Epithelial cell of proximal tubule (primary cell): ENCODE measurements around the gene LCT. TPM values are rescaled to one million over a fixed set of nuclear protein-coding genes. Genes with fewer than 3 reads are reported as not detected.
"Not testable (repeated sequence)": the region's sequence is repeated elsewhere in the genome, so short reads cannot be mapped to it uniquely, and the experiment has no call there.

Source experiments
- DNase-seq: peaks from one replicate; pipeline ENCODE4 v3.0.0-alpha.2; 2011; ENCODE audit warnings: low read depth
- H3K4me3 ChIP-seq: 2 replicates; pipeline ENCODE4 v1.5.1; 2011; ENCODE audit warnings: low read depth, mild to moderate bottlenecking, low read length
- total RNA-seq: library from RNA; depleted of rRNA; stranded (reverse); fragments of >200 nt; gene quantifications from 2 replicates; pipeline ENCODE4 v1.2.3, GENCODE V29; 2015
- TF ChIP-seq, protein P1 (sequence below): conservative IDR thresholded peaks from 2 replicates; pipeline ENCODE4 v1.5.1; 2012; ENCODE audit warnings: low read depth, mild to moderate bottlenecking, low read length

The LCT gene
- total RNA-seq: not detected in 2 replicates

DNA sequence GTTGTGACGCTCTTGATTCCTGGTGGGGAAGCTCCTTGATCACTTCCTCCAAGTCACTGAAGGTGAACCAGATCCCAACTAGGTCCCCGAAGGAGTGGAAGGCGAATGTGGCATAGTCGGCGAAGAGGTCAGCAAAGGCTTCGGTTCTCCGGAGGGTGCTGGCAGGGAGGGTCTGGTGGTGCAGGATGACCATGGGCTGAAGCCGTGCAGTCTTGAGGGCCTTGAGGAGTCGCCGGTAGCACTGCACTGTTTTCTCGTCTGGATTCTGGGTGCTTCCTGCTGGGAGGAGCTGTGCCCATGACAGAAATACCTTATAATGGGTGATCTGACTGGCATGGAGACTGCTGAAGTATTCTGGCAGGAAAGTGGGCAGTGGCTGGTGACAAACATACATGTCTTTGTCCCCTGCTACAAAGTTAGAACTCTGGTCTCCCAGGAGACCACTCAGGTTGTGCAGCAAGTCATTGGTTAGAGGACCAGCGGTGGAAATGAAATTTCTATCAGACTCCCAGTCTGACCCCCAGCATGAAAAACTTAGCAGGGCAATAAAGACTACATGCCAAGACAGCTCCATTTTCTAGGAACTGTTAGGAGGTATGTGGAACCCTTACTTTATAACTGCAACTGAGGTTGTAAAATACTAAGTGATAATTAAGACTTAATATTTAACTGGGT, at the start of gene LCT:
Gene LCT, minus strand, starts transcription at position 589 of the 675 bp plus-strand sequence. Its CDS starts 15 bp downstream, at position 574.
- TF ChIP-seq, protein P1, sequence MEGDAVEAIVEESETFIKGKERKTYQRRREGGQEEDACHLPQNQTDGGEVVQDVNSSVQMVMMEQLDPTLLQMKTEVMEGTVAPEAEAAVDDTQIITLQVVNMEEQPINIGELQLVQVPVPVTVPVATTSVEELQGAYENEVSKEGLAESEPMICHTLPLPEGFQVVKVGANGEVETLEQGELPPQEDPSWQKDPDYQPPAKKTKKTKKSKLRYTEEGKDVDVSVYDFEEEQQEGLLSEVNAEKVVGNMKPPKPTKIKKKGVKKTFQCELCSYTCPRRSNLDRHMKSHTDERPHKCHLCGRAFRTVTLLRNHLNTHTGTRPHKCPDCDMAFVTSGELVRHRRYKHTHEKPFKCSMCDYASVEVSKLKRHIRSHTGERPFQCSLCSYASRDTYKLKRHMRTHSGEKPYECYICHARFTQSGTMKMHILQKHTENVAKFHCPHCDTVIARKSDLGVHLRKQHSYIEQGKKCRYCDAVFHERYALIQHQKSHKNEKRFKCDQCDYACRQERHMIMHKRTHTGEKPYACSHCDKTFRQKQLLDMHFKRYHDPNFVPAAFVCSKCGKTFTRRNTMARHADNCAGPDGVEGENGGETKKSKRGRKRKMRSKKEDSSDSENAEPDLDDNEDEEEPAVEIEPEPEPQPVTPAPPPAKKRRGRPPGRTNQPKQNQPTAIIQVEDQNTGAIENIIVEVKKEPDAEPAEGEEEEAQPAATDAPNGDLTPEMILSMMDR: no peak
- H3K4me3 ChIP-seq: no peak within 1 kb of the TSS
- DNase-seq: no peak

DNA sequence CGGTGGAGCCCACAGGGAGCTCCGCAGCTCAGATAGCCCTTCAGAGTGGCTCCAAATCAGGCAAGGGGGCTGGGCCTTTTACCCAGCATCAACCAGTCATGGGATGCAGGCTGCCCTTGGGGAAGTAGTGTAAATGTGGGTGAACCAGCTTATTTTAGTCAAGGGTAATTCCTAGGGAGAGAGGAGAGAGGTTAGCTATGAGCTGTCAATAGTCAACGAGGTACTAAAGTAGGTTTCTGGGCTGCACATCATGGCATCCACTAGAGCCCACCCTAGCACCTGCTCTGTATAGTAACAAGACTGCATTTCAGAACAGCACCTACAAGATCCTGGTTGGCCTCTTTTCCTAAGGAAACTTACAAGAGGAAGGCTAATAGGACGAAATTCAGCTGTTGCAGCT, 48.7 kb upstream of the LCT start:
- TF ChIP-seq, protein P1: no peak
- no peak for DNase-seq
- no peak overlapping the region for H3K4me3 ChIP-seq

DNA sequence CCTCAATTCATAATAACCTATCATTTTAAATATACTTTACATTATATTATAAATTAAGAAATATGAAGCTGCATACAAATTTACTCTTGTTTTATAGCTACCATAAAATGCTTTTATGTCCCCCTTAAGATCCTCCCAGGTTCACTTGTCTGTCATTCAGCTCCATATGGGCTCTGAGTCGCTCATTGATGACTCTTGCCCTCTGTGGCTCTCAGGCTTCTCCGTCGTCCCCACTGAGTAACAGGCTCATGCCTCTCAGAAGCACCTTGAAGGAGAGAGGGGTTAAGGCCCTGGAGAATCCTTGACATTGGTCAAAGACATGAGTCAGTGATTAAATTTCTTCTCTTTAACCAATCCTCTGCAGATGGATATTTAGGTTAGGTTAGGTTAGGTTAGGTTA, 45.4 kb upstream of the LCT start:
- no peak overlapping the region for H3K4me3 ChIP-seq
- DNase-seq: no peak
- TF ChIP-seq, protein P1: no peak

DNA sequence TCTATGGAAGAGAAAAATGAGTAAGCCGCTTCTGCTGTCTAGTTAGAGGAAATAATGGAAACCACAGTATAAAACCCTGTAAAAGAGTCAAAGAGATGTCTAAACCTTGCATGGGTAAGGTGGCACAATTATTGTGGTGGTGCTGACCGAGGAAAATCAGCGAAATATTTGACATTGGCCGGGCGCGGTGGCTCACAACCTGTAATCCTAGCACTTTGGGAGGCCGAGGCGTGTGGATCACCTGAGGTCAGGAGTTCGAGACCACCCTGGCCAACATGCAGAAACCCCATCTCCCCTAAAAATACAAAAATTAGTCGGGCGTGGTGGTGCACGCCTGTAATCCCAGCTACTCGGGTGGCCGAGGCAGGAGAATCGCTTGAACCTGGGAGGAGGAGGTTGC, 39.8 kb upstream of the LCT start:
- DNase-seq: not testable (repeated sequence)

DNA sequence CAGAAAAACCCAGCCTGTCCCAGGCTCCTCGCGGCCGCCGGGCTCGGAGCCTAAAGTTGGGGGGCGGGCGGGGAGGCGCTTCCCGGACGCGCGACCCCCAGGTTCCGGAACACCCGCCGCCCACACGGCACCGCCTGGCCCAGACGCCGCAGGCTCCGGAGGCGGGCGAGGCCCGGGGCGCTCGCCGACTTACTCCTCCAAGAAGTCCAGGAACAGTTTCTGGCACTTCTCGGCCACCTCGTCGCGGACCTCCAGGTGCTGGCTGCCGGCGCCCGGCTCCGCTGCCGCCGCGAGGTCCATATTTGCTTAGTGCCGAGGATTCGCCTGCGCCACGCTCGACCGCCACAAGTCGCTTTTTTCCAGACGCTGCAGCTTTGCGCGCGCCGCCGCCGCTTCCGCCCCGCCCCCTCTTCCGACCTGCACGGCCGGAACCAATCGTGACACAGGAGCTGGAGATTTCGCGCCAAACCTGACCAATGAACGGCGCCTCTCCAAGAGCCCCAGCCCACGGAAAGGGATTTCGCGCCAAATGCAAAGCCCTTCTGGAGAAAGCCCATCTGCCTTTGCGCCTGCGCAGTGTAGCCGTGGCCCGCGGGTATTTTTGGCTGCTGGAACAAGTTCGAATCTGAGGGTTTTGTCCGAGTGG, 39.2 kb upstream of the LCT start, which contains the start of gene MCM6:
Gene MCM6, minus strand, starts transcription at position 378 of the 646 bp plus-strand sequence. Its CDS starts 78 bp downstream, at position 300.
- TF ChIP-seq, protein P1: no peak
- peak within 1 kb of the TSS; percentile 82 for H3K4me3 ChIP-seq
- DNase-seq: peak; percentile 83

More for the DNA sequence above, 39.8 kb upstream of the LCT start:
- peak overlapping the region; percentile 82 for H3K4me3 ChIP-seq

DNA sequence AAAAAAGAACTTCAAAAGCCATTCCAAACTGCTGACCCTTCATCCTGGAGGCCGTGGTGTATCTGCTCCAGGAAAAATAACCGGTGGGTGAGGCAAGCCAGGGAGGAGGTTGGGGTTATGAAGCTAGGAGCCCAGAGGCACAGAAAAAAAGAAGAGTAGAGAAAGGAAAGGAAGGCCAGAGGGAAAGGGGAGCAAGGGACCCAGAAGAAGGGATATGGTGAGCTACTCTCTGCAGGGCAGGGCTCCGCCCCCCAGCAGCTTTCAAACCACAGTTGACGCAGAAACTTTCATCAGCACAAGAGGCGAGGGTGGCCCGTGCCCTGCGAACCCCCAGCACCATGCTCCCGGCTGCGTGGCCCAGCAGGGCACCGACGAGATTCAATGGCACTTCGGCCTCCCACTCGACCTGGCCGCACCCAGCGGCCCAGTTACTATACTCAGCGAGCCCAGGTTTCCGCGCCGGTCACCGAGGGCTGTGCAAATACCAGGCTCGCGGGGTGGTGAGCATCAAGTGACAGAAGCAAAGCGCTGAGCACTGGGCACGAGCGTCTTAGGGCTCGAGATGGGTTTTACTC, 38.6 kb upstream of the LCT start:
- TF ChIP-seq, protein P1: no peak

DNA sequence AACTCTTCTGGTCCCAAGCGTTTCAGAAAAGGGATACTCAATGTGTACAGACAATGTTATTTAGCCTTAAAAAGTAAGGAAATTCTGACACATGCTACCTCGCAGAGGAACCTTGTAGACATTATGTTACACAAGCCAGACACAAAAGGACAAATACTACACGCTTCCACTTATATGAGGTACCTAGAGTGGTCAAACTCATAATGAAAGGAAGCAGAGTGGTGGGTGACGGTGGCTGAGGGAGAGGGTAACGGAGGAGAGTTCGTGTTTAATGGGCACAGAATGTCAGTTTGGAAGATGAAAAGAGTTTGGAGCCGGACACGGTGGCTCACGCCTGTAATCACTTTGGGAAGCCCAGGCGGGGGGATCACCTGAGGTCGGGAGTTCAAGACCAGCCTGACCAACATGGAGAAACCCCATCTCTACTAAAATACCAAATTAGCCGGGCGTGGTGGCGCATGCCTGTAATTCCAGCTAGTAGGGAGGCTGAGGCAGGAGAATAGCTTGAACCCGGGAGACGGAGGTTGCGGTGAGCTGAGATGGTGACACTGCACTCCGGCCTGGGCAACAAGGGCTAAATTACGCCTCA, 37.9 kb upstream of the LCT start:
- peak overlapping the region; percentile 82 for H3K4me3 ChIP-seq
- TF ChIP-seq, protein P1: no peak
- DNase-seq: no peak

More for the DNA sequence above, 38.6 kb upstream of the LCT start:
- no peak for DNase-seq
- H3K4me3 ChIP-seq: peak overlapping the region; percentile 82
